ENCODE data around the gene CLCN5. TPM values are rescaled to one million over a fixed set of nuclear protein-coding genes. Genes with fewer than 3 reads are reported as not detected.

The CLCN5 gene
- total RNA-seq, 1 experiment from 2014 or later = 13.6 TPM

DNA sequence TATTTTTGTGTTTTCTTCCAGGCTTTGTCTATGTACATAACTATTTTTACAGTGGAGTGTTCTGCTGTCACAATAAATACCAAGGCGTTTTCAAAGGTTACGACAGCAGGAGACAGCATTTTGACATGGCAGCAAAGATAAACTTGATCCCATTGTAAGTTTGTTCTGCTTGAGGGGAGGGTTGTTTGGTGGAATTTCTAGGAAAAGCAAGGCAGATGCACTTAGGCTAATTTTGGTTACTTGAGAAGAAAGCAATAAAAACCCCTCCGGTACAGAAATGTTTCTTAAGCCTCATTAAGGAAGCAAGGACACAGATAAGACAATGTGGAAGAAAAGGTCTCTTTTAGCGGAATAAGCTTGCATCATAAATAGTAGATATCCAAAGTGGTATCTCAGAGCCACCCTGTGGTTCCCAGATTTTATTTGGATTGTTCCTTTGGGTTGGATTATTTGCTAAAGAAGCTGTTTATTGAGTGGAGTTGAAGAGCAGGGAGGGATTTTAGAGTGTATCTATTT, 54.3 kb downstream of the CLCN5 start:
- no peak overlapping the region for H3K4me3 Mint-ChIP-seq (ENCODE audit: low read depth, unreplicated experiment)
- no peaks in the 10 kb centered on the region for H3K27me3 Mint-ChIP-seq (ENCODE audit: unreplicated experiment)
- TF ChIP-seq, protein P1, sequence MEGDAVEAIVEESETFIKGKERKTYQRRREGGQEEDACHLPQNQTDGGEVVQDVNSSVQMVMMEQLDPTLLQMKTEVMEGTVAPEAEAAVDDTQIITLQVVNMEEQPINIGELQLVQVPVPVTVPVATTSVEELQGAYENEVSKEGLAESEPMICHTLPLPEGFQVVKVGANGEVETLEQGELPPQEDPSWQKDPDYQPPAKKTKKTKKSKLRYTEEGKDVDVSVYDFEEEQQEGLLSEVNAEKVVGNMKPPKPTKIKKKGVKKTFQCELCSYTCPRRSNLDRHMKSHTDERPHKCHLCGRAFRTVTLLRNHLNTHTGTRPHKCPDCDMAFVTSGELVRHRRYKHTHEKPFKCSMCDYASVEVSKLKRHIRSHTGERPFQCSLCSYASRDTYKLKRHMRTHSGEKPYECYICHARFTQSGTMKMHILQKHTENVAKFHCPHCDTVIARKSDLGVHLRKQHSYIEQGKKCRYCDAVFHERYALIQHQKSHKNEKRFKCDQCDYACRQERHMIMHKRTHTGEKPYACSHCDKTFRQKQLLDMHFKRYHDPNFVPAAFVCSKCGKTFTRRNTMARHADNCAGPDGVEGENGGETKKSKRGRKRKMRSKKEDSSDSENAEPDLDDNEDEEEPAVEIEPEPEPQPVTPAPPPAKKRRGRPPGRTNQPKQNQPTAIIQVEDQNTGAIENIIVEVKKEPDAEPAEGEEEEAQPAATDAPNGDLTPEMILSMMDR (IDR thresholded peaks at IDR 0.05; ENCODE audit: unreplicated experiment) = no peak
- H3K27ac Mint-ChIP-seq (ENCODE audit: unreplicated experiment) = no peak overlapping the region
- H3K4me1 Mint-ChIP-seq (ENCODE audit: low read depth, unreplicated experiment) = no peaks in the 10 kb centered on the region
- CTCF ChIA-PET = no interaction called here
- H3K36me3 Mint-ChIP-seq (ENCODE audit: insufficient read depth, unreplicated experiment) = no peaks in the 10 kb centered on the region
- no peak for DNase-seq
- H3K9me3 Mint-ChIP-seq (ENCODE audit: low read depth, unreplicated experiment) = no peaks in the 10 kb centered on the region
- no TSS peak for BruUV-seq (replicated peaks)
- intact Hi-C loops (cut with micrococcal nuclease; ENCODE audit: unreplicated experiment) = no loop called here

DNA sequence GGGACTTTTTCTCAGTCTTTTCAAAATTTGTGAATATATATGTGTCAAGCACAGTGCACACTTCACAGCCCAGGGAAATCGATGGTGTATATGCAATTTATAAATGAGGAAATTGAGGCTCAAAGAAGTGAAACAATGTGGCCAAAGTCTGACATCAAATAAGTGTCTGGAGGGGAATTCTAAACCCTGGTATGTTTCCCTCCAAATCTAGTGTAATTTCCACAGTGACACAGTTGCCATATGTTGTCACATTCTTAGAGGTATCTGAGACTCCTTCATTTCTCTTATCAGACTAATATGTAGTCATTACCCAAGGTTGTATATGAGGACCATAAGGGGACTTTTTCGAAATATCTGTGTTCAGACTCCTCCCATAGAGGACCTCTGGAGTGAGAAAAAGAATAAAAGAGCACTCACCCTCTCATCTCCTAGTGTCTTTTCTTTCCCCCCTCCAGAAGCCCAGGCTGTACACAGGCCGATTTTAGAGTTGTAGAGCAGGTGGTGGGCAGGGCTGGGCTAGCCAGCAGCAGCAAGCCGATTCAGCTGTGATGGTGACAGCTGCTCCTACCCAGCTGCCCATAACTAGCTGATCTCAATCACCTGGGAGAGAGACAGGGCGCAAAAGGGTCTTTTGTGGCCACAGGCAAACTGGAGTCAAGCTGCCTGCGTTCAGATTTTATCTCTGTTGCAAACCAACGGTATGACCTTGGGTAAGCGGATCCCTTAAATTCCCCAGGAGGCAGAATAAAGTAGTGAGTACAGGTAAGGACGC, 55.1 kb downstream of the CLCN5 start:
- no peak overlapping the region for H3K4me3 Mint-ChIP-seq (ENCODE audit: low read depth, unreplicated experiment)
- CTCF ChIA-PET = no interaction called here
- TF ChIP-seq, protein P1 (IDR thresholded peaks at IDR 0.05; ENCODE audit: unreplicated experiment) = no peak
- H3K36me3 Mint-ChIP-seq (ENCODE audit: insufficient read depth, unreplicated experiment) = no peaks in the 10 kb centered on the region
- intact Hi-C loops (cut with micrococcal nuclease; ENCODE audit: unreplicated experiment) = no loop called here
- no peaks in the 10 kb centered on the region for H3K4me1 Mint-ChIP-seq (ENCODE audit: low read depth, unreplicated experiment)
- no TSS peak for BruUV-seq (replicated peaks)
- H3K9me3 Mint-ChIP-seq (ENCODE audit: low read depth, unreplicated experiment) = no peaks in the 10 kb centered on the region
- H3K27ac Mint-ChIP-seq (ENCODE audit: unreplicated experiment) = no peak overlapping the region
- H3K27me3 Mint-ChIP-seq (ENCODE audit: unreplicated experiment) = no peaks in the 10 kb centered on the region
- no peak for DNase-seq

DNA sequence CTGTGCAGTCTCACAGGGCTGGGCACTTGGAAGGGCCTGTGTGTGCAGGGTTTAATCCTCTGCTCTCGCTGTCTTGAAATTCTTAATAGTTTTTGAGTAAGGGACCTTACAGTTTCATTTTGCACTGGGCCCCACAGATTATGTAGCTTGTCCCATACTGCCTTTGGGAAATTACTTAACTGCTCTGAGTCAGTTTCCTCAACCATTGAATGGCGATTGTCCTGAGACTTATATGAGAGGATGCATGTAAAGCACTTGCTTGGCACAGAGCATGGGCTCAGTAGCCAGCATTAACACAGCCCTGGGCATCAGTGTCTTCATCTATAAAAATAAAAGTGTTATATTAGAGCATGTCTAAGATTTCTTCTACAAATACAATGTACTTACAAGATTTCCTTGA, 55.8 kb downstream of the CLCN5 start:
- Mint-ChIP-seq H3K9me3 (ENCODE audit: low read depth, unreplicated experiment) (no peaks in the 10 kb centered on the region), H3K4me3 (ENCODE audit: low read depth, unreplicated experiment) (no peak overlapping the region), H3K27me3 (ENCODE audit: unreplicated experiment) (no peaks in the 10 kb centered on the region), H3K4me1 (ENCODE audit: low read depth, unreplicated experiment) (no peaks in the 10 kb centered on the region), H3K27ac (ENCODE audit: unreplicated experiment) (no peak overlapping the region), H3K36me3 (ENCODE audit: insufficient read depth, unreplicated experiment) (no peaks in the 10 kb centered on the region)
- TF ChIP-seq, protein P1 (IDR thresholded peaks at IDR 0.05; ENCODE audit: unreplicated experiment) = no peak
- intact Hi-C loops (cut with micrococcal nuclease; ENCODE audit: unreplicated experiment) = no loop called here
- CTCF ChIA-PET = no interaction called here
- no TSS peak for BruUV-seq (replicated peaks)
- no peak for DNase-seq

DNA sequence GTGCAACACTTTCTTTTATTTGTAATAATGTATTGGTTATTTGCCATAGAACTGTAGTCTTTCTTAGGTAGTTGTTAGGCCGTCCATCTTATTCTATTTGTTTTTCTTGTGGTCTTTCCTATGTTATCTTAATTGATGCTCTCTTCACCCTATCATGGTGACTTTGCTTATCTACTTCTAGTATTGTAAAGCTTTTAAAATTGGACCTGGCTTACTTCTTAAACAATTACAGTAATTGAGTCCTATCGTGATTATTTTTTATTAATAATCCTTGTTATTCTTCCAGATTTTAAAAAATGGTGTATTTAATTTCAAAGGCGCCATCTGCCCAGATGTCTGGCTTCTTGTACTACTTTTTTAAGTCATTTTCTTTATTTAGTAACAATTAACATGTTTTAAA, 63.7 kb downstream of the CLCN5 start:
- BruUV-seq (replicated peaks) = no TSS peak
- H3K4me3 Mint-ChIP-seq (ENCODE audit: low read depth, unreplicated experiment) = no peak overlapping the region
- H3K27ac Mint-ChIP-seq (ENCODE audit: unreplicated experiment) = no peak overlapping the region
- H3K36me3 Mint-ChIP-seq (ENCODE audit: insufficient read depth, unreplicated experiment) = no peaks in the 10 kb centered on the region
- H3K9me3 Mint-ChIP-seq (ENCODE audit: low read depth, unreplicated experiment) = no peaks in the 10 kb centered on the region
- DNase-seq = no peak
- CTCF ChIA-PET = no interaction called here
- intact Hi-C loops (cut with micrococcal nuclease; ENCODE audit: unreplicated experiment) = no loop called here
- TF ChIP-seq, protein P1 (IDR thresholded peaks at IDR 0.05; ENCODE audit: unreplicated experiment) = no peak
- H3K4me1 Mint-ChIP-seq (ENCODE audit: low read depth, unreplicated experiment) = no peaks in the 10 kb centered on the region
- no peaks in the 10 kb centered on the region for H3K27me3 Mint-ChIP-seq (ENCODE audit: unreplicated experiment)

All from Calu3 (cell line).